GM12878 (cell line): Measurements from ENCODE around the gene SKP2. TPM values are rescaled to one million over a fixed set of nuclear protein-coding genes. Genes with fewer than 3 reads are reported as not detected.

ENCODE experiments used
- BRCA1 ChIP-seq: IDR thresholded peaks from 2 replicates; pipeline ENCODE4 v1.6.1; 2011; ENCODE audit warnings: low read depth, low read length, improper control_type of control experiment
- ZSCAN29 ChIP-seq: fragments of 450-650 bp; IDR thresholded peaks from 2 replicates; pipeline ENCODE4 v1.6.1; 2017; ENCODE audit warnings: mild to moderate bottlenecking, moderate library complexity
- polyA plus RNA-seq, 11 experiments: library from polyadenylated mRNA; depleted of rRNA in 4 of 11; unstranded in 6 of 11; stranded (reverse) in 5 of 11; fragments of >200 nt; fragmentation: Nextera tagmentation in 4 of 11; fragmentation: Illumina TruSeq in 1 of 11; extraction: Ambion mirVana in 4 of 11; extraction: Trizol in 1 of 11; gene quantifications; 1 replicate in 1 of 11; 2 replicates in 10 of 11; pipeline versions ENCODE4 v1.2.1 to v1.2.3, GENCODE V29; 2011 to 2016; ENCODE audit warnings: inconsistent platforms in 2 of 11, missing spikeins in 2 of 11, low read depth in 1 of 11
- total RNA-seq, 4 experiments: library from RNA; depleted of rRNA in 3 of 4; stranded (reverse); fragments of >200 nt in 3 of 4; fragmentation: Illumina TruSeq in 1 of 4; extraction: Trizol in 1 of 4; gene quantifications; 2 replicates each; pipeline versions ENCODE4 v1.2.1 to v1.2.3, GENCODE V29; 2013 to 2021
- TF ChIP-seq, protein P1 (sequence below): IDR thresholded peaks from 2 replicates; pipeline ENCODE4 v1.6.1; 2012; ENCODE audit warnings: improper control_type of control experiment, low read depth, low read length; ENCODE audit not compliant: insufficient replicate concordance
- TF ChIP-seq, protein P2 (sequence below): fragments of 450-650 bp; formaldehyde crosslinking; IDR thresholded peaks from 2 replicates; pipeline ENCODE4 v1.4.0; 2022; ENCODE audit warnings: mild to moderate bottlenecking, moderate library complexity

SKP2 gene
- total and polyA plus RNA-seq, 10 of the 15 experiments (the other 5 are each of a cell fraction or from before 2014, with no cell fraction given) = 13.9 to 50.8 (median 36.9) TPM

DNA sequence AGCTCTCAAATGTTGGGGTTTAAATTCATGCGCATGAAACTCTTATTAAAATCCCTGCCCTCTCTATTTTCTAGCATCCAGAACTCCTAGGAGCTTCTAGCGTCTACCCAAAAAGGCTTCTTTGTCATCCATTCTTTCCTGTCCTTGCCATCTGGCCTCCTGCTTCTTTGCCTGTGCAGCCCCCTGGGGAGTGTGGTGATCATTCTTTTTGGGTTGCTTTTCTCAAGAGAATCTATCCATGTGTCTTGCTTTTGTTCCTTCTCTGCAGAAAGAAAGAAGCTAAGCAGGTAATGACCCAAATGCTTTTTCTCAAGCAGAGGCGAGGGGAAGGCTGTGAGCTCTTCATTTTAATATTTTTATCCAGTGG lies 26.6 kb downstream of the SKP2 start (continued):
- TF ChIP-seq, protein P1, sequence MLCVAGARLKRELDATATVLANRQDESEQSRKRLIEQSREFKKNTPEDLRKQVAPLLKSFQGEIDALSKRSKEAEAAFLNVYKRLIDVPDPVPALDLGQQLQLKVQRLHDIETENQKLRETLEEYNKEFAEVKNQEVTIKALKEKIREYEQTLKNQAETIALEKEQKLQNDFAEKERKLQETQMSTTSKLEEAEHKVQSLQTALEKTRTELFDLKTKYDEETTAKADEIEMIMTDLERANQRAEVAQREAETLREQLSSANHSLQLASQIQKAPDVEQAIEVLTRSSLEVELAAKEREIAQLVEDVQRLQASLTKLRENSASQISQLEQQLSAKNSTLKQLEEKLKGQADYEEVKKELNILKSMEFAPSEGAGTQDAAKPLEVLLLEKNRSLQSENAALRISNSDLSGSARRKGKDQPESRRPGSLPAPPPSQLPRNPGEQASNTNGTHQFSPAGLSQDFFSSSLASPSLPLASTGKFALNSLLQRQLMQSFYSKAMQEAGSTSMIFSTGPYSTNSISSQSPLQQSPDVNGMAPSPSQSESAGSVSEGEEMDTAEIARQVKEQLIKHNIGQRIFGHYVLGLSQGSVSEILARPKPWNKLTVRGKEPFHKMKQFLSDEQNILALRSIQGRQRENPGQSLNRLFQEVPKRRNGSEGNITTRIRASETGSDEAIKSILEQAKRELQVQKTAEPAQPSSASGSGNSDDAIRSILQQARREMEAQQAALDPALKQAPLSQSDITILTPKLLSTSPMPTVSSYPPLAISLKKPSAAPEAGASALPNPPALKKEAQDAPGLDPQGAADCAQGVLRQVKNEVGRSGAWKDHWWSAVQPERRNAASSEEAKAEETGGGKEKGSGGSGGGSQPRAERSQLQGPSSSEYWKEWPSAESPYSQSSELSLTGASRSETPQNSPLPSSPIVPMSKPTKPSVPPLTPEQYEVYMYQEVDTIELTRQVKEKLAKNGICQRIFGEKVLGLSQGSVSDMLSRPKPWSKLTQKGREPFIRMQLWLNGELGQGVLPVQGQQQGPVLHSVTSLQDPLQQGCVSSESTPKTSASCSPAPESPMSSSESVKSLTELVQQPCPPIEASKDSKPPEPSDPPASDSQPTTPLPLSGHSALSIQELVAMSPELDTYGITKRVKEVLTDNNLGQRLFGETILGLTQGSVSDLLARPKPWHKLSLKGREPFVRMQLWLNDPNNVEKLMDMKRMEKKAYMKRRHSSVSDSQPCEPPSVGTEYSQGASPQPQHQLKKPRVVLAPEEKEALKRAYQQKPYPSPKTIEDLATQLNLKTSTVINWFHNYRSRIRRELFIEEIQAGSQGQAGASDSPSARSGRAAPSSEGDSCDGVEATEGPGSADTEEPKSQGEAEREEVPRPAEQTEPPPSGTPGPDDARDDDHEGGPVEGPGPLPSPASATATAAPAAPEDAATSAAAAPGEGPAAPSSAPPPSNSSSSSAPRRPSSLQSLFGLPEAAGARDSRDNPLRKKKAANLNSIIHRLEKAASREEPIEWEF = no peak
- TF ChIP-seq, protein P2, sequence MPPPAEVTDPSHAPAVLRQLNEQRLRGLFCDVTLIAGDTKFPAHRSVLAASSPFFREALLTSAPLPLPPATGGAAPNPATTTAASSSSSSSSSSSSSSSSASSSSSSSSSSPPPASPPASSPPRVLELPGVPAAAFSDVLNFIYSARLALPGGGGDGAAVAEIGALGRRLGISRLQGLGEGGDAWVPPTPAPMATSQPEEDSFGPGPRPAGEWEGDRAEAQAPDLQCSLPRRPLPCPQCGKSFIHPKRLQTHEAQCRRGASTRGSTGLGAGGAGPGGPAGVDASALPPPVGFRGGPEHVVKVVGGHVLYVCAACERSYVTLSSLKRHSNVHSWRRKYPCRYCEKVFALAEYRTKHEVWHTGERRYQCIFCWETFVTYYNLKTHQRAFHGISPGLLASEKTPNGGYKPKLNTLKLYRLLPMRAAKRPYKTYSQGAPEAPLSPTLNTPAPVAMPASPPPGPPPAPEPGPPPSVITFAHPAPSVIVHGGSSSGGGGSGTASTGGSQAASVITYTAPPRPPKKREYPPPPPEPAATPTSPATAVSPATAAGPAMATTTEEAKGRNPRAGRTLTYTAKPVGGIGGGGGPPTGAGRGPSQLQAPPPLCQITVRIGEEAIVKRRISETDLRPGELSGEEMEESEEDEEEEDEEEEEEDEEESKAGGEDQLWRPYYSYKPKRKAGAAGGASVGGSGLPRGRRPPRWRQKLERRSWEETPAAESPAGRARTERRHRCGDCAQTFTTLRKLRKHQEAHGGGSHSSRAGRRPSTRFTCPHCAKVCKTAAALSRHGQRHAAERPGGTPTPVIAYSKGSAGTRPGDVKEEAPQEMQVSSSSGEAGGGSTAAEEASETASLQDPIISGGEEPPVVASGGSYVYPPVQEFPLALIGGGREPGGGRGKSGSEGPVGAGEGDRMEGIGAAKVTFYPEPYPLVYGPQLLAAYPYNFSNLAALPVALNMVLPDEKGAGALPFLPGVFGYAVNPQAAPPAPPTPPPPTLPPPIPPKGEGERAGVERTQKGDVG = no peak
- TF ChIP-seq BRCA1 (no peak), ZSCAN29 (no peak)
- TF ChIP-seq, all 136 proteins: peak for 0
